Inferior parietal cortex (tissue), 1 donor: ENCODE results near the gene STXBP3.
A peak's percentile ranks its signal among the peaks of the same experiment; 100 is the strongest.
"Not testable (repeated sequence)": the region's sequence is repeated elsewhere in the genome, so short reads cannot be mapped to it uniquely, and the experiment has no call there.

ENCODE experiments used
- DNase-seq: peaks from one replicate; pipeline ENCODE4 v3.0.0-alpha.2; 2016; ENCODE audit errors: extremely low spot score

STXBP3 gene

GRCh38 chr1:108746382-108747170, at the start of gene STXBP3:
Gene STXBP3 (plus strand): TSS chr1:108746674. CDS start chr1:108746738, 64 bp downstream.
- peak; percentile 97 for DNase-seq

GRCh38 chr1:108699375-108700332, 46.8 kb upstream of the STXBP3 start:
- no peak for DNase-seq

GRCh38 chr1:108701176-108701849, 45.2 kb upstream of the STXBP3 start:
- no peak for DNase-seq

- not testable (repeated sequence) for DNase-seq
These were observed 44.4 kb upstream of the STXBP3 start for GRCh38 chr1:108702109-108702508.

GRCh38 chr1:108703939-108704338, 42.5 kb upstream of the STXBP3 start:
- no peak for DNase-seq

- DNase-seq: no peak
These were observed 42.0 kb upstream of the STXBP3 start for GRCh38 chr1:108704496-108704895.

GRCh38 chr1:108706643-108707042, 39.8 kb upstream of the STXBP3 start:
- no peak for DNase-seq

GRCh38 chr1:108708691-108709660, 37.5 kb upstream of the STXBP3 start:
- DNase-seq: no peak

- no peak for DNase-seq
These were observed 33.8 kb upstream of the STXBP3 start, which contains the start of gene FNDC7 for GRCh38 chr1:108712606-108713150. Gene FNDC7 (plus strand): TSS chr1:108712908. CDS start chr1:108712934, 26 bp downstream.

- DNase-seq: no peak
These were observed 30.5 kb upstream of the STXBP3 start for GRCh38 chr1:108715932-108716331.

- no peak for DNase-seq
These were observed 29.8 kb upstream of the STXBP3 start for GRCh38 chr1:108716437-108717230.

GRCh38 chr1:108717774-108718316, 28.6 kb upstream of the STXBP3 start:
- peak; percentile 74 for DNase-seq

- DNase-seq: no peak
These were observed 27.4 kb upstream of the STXBP3 start for GRCh38 chr1:108718927-108719655.

GRCh38 chr1:108719656-108720435, 26.6 kb upstream of the STXBP3 start:
- no peak for DNase-seq

GRCh38 chr1:108722292-108722691, 24.2 kb upstream of the STXBP3 start:
- DNase-seq: no peak

GRCh38 chr1:108725906-108726305, 20.6 kb upstream of the STXBP3 start:
- DNase-seq: no peak

GRCh38 chr1:108728327-108728923, 18.0 kb upstream of the STXBP3 start:
- no peak for DNase-seq
